IPS-18c (cell line): ENCODE data around the gene ECT2L.

Experiments used
- H3K4me3 ChIP-seq: 2 replicates; pipeline ENCODE4 v1.7.0; 2013; ENCODE audit warnings: low read depth, mild to moderate bottlenecking, low read length, moderate library complexity; ENCODE audit not compliant: insufficient read depth
- H3K9me3 ChIP-seq: one replicate; pipeline ENCODE4 v1.6.1; 2013; ENCODE audit warnings: mild to moderate bottlenecking, low read length, moderate library complexity; ENCODE audit not compliant: control insufficient read depth, insufficient read depth

ECT2L gene

DNA sequence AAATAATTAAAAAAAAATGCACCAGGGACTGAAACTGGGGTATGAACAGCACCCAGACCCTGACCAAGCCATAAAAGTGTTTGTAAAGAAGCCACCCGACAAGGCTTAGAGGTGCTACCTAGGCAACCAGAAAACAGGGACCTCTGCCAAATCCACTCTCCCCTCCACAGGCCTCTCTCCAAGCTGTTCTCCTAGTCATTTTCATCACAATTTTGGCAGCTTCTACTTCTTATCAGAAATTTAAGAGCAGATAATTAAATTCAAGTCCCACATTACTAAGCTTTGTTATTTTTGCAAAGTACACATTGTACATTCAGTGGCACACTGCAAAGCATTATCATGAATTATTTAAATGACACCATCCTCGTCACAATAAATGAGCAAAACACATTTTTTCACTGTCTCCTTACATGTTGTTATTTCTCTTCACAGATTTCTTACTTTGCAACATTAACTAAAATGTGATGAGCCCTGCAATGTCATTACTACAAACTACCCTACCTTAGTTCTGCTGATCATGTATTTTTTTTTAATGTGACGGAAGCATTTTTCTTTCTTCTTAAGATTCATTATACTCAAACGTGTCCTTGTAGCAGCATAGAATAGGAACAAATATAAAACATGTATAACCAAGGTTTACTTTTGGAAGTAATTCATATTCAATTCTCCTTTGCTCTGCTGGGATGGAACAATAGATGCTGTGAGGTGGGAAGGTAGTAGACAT is 38.1 kb downstream of the ECT2L start:
- no peaks in the 10 kb centered on the region for H3K9me3 ChIP-seq
- no peak overlapping the region for H3K4me3 ChIP-seq

DNA sequence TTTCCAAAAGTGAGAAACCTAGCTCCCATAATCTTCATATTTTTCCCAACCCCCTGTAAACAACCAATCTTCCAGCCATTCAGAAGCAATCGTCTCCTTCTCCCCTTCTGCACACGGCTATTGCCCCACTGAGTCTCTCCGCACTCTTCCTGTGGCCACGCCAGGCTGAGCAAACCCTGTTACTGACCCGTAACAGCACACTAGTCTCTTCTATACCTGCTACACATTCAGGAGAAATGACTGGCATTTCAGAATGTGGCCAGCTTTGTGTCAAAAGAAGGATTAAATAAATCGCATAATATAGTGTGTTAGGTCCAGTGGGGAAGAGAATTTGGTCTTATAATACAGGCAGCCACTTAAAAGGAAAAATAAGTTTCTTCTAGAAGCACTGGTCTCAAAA is 41.4 kb downstream of the ECT2L start:
- H3K4me3 ChIP-seq = no peak overlapping the region
- H3K9me3 ChIP-seq = no peaks in the 10 kb centered on the region

DNA sequence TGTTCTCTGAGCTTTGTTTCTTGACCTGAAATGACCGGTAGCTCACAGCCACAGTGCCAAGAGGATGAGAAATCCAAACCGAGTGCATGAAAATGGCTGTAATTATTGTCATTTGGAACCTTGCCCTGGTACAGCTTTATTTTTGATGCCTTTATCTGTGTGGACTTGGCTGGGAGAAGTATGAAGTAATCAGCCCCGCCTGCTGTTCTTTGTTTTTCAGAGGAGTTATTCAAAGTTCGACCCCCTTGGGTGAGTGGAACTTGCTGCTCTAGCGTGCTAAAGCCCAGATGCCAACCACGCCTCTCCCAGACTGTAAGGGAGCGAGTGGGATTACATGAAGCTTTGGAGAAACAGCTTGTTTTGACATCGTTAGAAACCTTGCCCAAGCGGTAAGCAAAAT is 48.3 kb downstream of the ECT2L start:
- H3K4me3 ChIP-seq = no peak overlapping the region

GRCh38 chr6:138847884-138848283 is 52.0 kb downstream of the ECT2L start:
- Histone ChIP-seq H3K9me3 (no peaks in the 10 kb centered on the region), H3K4me3 (no peak overlapping the region)

More for the DNA sequence above, 48.3 kb downstream of the ECT2L start:
- H3K9me3 ChIP-seq = no peaks in the 10 kb centered on the region

- Histone ChIP-seq H3K4me3 (no peak overlapping the region), H3K9me3 (no peaks in the 10 kb centered on the region)
Measured at GRCh38 chr6:138848461-138848860, 52.6 kb downstream of the ECT2L start.

DNA sequence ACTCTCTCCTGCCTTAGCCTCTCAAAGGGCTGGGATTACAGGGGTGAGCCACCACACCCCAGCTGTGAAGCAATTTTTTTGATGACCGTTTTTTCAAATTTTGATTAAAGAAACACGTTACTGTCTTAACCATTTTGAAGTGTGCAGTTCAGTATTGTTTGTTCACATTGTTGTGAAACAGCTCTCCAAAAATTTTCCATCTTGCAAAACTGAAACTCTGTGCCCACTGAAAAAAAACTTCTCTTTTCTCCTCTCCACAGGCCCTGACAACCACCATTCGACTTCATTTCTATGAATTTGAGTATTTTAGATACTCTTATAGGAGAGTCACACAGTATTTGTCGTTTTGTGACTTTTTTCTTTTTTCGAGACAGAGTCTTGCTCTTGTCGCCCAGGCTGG is 53.9 kb downstream of the ECT2L start:
- Histone ChIP-seq H3K9me3 (no peaks in the 10 kb centered on the region), H3K4me3 (no peak overlapping the region)

GRCh38 chr6:138856654-138857053 is 60.8 kb downstream of the ECT2L start:
- H3K9me3 ChIP-seq = no peaks in the 10 kb centered on the region
- no peak overlapping the region for H3K4me3 ChIP-seq

GRCh38 chr6:138857775-138858174 is 61.9 kb downstream of the ECT2L start:
- Histone ChIP-seq H3K4me3 (no peak overlapping the region), H3K9me3 (no peaks in the 10 kb centered on the region)

DNA sequence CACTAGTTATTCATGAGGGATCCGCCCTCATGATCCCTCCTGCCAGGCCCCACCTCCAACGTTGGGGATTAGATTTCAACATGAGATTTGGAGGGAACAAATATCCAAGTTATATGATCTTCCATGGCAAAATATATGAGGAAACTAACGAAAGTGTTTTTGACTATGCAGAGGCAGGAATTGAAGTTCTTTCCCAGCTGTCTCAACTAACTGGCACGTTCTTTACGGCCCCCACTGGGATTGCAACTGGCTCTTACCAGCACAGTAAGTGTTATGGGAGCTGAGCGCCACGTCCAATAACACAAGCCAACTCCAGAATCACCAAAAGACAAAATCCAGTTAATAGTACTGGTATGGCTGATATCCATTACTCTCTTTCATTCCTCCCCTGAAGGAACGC is 66.6 kb downstream of the ECT2L start:
- H3K4me3 ChIP-seq = no peak overlapping the region

DNA sequence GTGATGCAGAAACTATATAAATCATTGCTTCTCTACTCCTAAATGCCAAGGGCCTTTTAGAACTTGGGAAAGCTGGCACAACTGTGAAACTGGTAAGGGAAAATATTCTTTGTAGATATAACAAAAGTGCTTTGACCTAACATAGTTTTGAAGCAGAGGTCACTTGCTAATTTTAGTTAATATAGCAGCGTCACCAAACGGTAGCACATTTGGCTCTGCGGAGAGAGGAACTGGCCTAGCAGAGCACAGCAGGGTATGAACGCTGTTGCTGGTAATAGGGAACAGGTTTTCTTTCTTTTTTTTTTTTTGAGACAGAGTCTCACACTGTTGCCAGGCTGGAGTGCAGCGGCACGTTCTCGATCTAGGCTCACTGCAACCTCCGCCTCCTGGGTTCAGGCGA is 67.4 kb downstream of the ECT2L start:
- Histone ChIP-seq H3K9me3 (no peaks in the 10 kb centered on the region), H3K4me3 (no peak overlapping the region)

More for the DNA sequence above, 66.6 kb downstream of the ECT2L start:
- H3K9me3 ChIP-seq = no peaks in the 10 kb centered on the region

GRCh38 chr6:138864343-138864890 is 68.5 kb downstream of the ECT2L start:
- Histone ChIP-seq H3K4me3 (no peak overlapping the region), H3K9me3 (no peaks in the 10 kb centered on the region)

DNA sequence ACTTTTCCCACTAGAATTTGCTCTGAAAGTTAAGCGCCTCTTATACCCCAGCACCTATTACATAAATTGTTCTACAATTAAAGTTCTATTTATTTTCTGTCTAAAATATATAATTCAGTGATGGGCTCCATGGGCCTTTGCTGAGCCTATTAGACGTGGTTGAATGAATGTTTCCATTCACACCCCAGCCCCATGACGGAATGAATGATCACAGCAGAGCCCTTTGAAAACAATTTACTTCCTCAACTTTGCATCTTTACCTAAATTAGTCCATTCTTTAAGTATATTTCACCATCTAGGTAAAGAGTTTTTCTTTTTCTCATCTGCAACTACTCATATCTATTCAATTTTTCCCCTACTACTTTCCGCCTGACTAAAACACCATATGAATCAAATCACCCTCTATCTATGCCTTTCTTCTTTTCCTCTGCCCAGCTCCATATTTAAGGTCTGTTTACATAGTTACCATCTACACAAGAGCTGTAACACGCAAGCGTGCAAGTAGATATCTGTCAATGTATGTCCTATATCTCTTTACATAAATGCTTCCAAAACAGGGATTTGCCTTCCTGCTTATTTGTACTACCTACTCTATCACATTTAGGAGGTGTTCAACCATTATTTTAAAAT is 69.7 kb downstream of the ECT2L start:
- Histone ChIP-seq H3K9me3 (no peaks in the 10 kb centered on the region), H3K4me3 (no peak overlapping the region)

DNA sequence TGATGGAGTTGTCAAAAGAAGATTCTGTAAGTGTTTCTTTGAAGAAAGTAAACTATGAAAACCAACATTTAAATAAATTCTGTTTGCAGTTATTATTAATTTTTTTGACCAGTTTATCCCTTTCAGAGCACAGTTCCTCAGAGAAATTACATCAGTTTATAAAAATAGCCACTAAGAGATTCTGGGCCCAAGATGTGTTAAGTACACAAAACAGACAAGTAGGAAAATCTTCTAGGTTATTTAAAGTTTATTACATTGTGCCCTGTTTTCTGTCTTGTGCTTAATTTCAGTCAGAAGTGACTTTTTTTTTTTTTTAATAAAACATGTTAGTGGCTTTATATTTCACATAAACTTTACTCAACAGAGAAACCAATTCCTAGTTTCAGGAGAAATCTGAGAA is 72.3 kb downstream of the ECT2L start:
- no peaks in the 10 kb centered on the region for H3K9me3 ChIP-seq
- H3K4me3 ChIP-seq = no peak overlapping the region

- Histone ChIP-seq H3K4me3 (no peak overlapping the region), H3K9me3 (no peaks in the 10 kb centered on the region)
Measured at GRCh38 chr6:138869398-138869797, 73.5 kb downstream of the ECT2L start.

DNA sequence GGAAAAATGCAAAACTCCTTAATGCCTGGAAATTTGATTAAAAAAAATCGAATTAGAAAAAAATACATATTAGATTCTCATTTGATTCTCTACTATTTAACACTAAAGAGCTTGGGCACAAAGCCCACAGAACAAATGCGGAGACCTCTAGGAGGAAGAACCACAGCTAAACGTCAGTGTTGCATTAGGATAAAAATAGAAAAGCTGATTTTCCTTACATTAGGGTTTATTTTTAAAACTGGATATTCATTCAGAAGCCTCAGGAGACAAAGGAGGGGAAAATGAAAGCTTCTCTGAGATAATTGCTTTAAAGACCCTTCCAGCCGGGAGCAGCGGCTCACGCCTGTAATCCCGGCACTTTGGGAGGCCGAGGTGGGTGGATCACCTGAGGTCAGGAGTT is 77.3 kb downstream of the ECT2L start:
- Histone ChIP-seq H3K4me3 (no peak overlapping the region), H3K9me3 (no peaks in the 10 kb centered on the region)

DNA sequence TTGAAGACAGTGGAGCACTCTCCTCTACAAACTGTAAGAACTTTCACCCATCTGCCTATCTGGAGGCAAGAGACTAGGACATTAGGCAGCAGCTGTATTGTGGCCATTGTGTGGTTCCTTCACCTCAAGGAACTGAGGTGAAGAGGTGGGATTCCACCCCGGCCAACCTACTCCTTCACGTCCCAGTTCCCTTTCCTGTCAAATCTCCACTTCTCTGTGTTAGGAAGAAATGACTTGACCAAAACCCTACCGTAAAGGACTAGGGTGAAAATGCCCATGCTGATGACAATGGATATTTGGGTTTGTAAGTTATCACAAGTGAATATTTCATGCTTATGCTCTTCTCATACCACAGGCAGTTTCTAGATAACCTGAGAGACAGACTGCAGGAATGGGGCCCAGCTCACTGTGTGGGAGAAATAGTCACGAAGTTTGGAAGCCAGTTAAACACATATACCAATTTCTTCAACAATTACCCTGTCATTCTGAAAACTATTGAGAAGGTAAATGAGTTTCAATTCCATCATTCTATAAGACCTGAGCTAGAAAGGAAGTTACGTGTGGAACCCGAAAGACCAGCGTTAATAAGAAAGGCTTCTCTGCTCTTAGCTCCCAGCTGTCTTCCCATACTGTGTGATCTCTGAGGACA is 86.6 kb downstream of the ECT2L start:
- Histone ChIP-seq H3K9me3 (no peaks in the 10 kb centered on the region), H3K4me3 (no peak overlapping the region)

GRCh38 chr6:138885156-138885819 is 89.4 kb downstream of the ECT2L start:
- Histone ChIP-seq H3K4me3 (no peak overlapping the region), H3K9me3 (no peaks in the 10 kb centered on the region)
